Prostate gland (tissue), 2 donors: ENCODE measurements around the gene TBCCD1. TPM values are rescaled to one million over a fixed set of nuclear protein-coding genes. Genes with fewer than 3 reads are reported as not detected.
"Not testable (repeated sequence)": the region's sequence is repeated elsewhere in the genome, so short reads cannot be mapped to it uniquely, and the experiment has no call there.

Experiments
- DNase-seq: peaks from one replicate; pipeline ENCODE4 v3.0.0-alpha.2; 2019; ENCODE audit warnings: low spot score
- H3K27ac ChIP-seq, 2 donors: fragments of 200-600 bp; sonication (generic); 2 replicates each; pipeline ENCODE4 v1.5.1; 2017 to 2019
- H3K27me3 ChIP-seq: fragments of 200-600 bp; sonication (generic); replicated peaks from 2 replicates; pipeline ENCODE4 v1.5.1; 2019; ENCODE audit not compliant: insufficient read depth
- H3K36me3 ChIP-seq, 2 donors: fragments of 200-600 bp; sonication (generic); 1 replicate in 1 of 2; 2 replicates in 1 of 2; pipeline versions ENCODE4 v1.5.1 to v1.8.1; 2017 to 2019
- H3K4me1 ChIP-seq: fragments of 200-600 bp; sonication (generic); replicated peaks from 2 replicates; pipeline ENCODE4 v1.5.1; 2019
- H3K4me3 ChIP-seq, 2 donors: fragments of 200-600 bp; sonication (generic); 2 replicates each; pipeline ENCODE4 v1.5.1; 2017 to 2019
- H3K9me3 ChIP-seq: fragments of 200-600 bp; sonication (generic); 2 replicates; pipeline ENCODE4 v1.5.1; 2017
- POLR2A ChIP-seq: fragments of 450-650 bp; IDR thresholded peaks from one replicate; pipeline ENCODE4 v1.6.1; 2016; ENCODE audit warnings: antibody characterized with exemption, mild to moderate bottlenecking
- POLR2AphosphoS5 ChIP-seq: sonication (generic); formaldehyde crosslinking; IDR thresholded peaks from one replicate; pipeline ENCODE4 v1.6.1; 2017; ENCODE audit warnings: antibody characterized with exemption
- WGBS: methylation state at CpG from one replicate; pipeline ENCODE4 v1.1.5; 2018; 5-methylcytosine and 5-hydroxymethylcytosine counted together
- intact Hi-C: fragments of 100-400 bp; cut with DNase I; formaldehyde crosslinking; loops from one replicate; pipeline ENCODE4 v1.14.2; 2022
- total RNA-seq, 2 donors: library from RNA; depleted of rRNA; stranded (reverse); fragments of >200 nt; gene quantifications; one replicate each; pipeline ENCODE4 v1.1.0, GENCODE V29; 2016
- TF ChIP-seq, protein P1 (sequence below), 4 experiments: fragments of 200-600 bp in 2 of 4; fragments of 450-650 bp in 2 of 4; sonication (generic) in 2 of 4; IDR thresholded peaks; 1 replicate in 3 of 4; 2 replicates in 1 of 4; pipeline ENCODE4 v1.5.1; 2016 to 2019; ENCODE audit warnings: antibody characterized with exemption in 4 of 4, mild to moderate bottlenecking in 2 of 4, moderate library complexity in 2 of 4

The TBCCD1 gene
- total RNA-seq, 2 donors from 2014 or later: 10.4 to 26.0 TPM

DNA sequence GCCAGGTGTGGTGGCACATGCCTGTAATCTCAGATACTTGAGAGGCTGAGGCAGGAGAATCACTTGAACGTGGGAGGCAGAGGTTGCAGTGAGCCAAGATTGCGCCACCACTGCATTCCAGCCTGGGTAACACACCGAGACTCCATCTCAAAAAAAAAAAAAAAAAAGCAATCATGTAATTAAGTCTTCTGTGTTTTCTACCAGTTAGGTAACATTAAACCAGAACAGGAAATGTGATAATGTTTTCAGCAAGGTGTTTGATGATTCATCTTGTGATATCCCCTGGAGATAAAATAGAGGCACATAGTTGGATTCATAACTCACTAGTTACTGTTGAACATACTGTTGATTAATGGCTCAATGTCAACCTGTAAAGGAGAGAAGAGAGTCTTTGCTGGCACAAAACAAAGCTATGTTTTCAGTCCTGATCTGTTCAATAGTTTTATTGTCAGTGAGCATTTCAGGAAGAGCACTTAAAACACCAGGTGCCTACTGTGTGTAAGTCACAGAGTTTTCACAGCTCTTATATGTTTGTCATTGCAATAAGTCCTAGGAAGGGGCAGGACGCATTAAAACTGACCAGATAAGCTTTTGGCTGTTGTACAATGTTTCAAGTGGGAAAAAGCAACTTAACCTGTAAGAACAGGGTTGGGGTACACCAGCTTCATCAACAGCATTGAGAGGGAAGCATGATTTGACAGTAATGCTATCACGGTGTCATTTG is 22.9 kb upstream of the TBCCD1 start:
- intact Hi-C loops: no loop called here
- H3K27ac ChIP-seq: no peak overlapping the region
- H3K4me3 ChIP-seq: no peak overlapping the region
- WGBS: 56% methylated on average over 5 of the region's 5 CpGs
- H3K36me3 ChIP-seq: no peaks in the 10 kb centered on the region
- no peaks in the 10 kb centered on the region for H3K27me3 ChIP-seq
- no peak for DNase-seq
- no peaks in the 10 kb centered on the region for H3K4me1 ChIP-seq
- no peaks in the 10 kb centered on the region for H3K9me3 ChIP-seq
- TF ChIP-seq POLR2A: no peak
- TF ChIP-seq, protein P1, sequence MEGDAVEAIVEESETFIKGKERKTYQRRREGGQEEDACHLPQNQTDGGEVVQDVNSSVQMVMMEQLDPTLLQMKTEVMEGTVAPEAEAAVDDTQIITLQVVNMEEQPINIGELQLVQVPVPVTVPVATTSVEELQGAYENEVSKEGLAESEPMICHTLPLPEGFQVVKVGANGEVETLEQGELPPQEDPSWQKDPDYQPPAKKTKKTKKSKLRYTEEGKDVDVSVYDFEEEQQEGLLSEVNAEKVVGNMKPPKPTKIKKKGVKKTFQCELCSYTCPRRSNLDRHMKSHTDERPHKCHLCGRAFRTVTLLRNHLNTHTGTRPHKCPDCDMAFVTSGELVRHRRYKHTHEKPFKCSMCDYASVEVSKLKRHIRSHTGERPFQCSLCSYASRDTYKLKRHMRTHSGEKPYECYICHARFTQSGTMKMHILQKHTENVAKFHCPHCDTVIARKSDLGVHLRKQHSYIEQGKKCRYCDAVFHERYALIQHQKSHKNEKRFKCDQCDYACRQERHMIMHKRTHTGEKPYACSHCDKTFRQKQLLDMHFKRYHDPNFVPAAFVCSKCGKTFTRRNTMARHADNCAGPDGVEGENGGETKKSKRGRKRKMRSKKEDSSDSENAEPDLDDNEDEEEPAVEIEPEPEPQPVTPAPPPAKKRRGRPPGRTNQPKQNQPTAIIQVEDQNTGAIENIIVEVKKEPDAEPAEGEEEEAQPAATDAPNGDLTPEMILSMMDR (IDR thresholded peaks at IDR 0.05): no peak
- TF ChIP-seq POLR2AphosphoS5: no peak

DNA sequence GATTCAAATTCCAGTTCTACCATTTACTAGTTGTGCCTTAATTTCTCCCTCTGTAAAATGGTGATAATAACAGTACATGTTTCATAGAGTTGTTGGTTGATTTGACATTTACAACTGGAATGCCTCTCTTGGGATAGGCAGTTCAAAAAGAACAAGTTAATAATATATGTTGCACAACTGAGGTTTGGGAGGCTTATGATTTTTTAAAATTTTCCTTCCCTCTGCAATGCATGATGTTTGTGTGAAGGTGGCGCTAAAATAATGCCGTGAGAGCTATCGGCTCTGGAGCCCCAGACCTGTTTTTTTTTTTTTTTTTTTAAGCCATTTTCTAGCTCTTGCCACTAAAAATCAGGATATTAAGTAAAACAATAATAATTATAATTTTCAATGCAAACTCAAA is 22.0 kb upstream of the TBCCD1 start:
- Histone ChIP-seq H3K36me3 (no peaks in the 10 kb centered on the region), H3K4me1 (no peaks in the 10 kb centered on the region), H3K4me3 (no peak overlapping the region), H3K27ac (no peak overlapping the region), H3K27me3 (no peaks in the 10 kb centered on the region), H3K9me3 (no peaks in the 10 kb centered on the region)
- WGBS: 37% methylated on average over 3 of the region's 3 CpGs
- DNase-seq: no peak
- intact Hi-C loops: no loop called here
- TF ChIP-seq POLR2AphosphoS5 (no peak), POLR2A (no peak)
- TF ChIP-seq, protein P1 (IDR thresholded peaks at IDR 0.05): no peak

DNA sequence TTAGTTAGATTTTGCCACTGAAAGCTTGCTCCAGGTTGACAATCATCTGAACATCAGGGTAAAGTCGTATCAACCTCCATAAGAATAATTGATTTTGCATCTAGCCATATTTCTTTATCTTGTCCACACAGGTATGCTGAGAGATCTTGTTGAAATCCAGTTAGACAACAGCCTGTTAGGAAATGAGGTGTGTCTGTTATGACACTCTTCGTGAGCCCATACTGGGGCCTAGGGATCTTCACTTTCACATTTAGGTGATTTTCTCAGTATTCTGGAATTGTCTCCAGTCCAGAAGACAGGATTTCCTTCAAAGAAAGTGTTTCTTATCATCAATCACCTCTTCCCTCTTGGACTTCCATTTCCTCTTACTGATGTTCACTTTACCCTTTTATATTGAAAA is 21.5 kb upstream of the TBCCD1 start:
- DNase-seq: no peak
- Histone ChIP-seq H3K27me3 (no peaks in the 10 kb centered on the region), H3K4me1 (no peaks in the 10 kb centered on the region), H3K9me3 (no peaks in the 10 kb centered on the region), H3K36me3 (no peaks in the 10 kb centered on the region), H3K27ac (no peak overlapping the region), H3K4me3 (no peak overlapping the region)
- TF ChIP-seq POLR2A (no peak), POLR2AphosphoS5 (no peak)
- TF ChIP-seq, protein P1 (IDR thresholded peaks at IDR 0.05): no peak
- 58% methylated on average over 2 of the region's 2 CpGs for WGBS
- intact Hi-C loops: no loop called here

DNA sequence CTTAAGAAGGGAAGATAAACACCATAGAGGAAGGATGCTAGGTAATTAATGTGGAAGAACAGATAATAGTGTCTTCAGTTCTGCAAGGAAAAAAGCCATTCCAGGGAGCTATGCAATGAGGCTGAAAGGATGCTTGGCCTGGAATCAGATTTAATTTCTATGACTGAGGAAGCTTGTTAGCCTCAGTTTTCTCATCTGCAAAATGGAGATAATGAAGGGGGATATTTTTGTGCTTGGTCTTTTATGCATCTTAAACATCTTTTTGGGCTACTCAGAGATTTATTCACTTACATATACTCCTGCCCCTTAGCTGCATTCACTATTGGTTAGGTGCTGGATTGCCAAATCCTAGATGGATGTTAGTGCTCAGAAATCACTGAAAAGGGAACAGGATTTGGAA is 20.0 kb upstream of the TBCCD1 start:
- intact Hi-C loops: no loop called here
- TF ChIP-seq, protein P1 (IDR thresholded peaks at IDR 0.05): no peak
- TF ChIP-seq POLR2AphosphoS5 (no peak), POLR2A (no peak)

DNA sequence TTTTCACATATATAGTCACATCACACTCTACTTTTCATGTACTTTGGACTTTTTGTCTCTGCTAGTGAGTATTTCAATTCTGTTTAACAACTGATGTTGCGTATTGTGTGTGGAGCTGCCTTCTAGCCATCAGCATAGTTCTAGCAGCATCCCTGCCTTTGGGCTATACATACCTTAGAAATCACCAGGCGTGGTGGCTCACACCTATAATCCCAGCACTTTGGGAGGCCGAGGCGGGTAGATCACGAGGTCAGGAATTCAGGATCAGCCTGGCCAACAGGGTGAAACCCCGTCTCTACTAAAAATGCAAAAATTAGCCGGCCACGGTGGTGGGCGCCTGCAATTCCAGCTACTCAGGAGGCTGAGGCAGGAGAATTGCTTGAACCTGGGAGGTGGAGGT is 19.1 kb upstream of the TBCCD1 start:
- H3K36me3 ChIP-seq, H3K9me3 ChIP-seq, H3K27ac ChIP-seq, DNase-seq, H3K27me3 ChIP-seq, H3K4me3 ChIP-seq, intact Hi-C loops, H3K4me1 ChIP-seq: not testable (repeated sequence)
- 84% methylated on average over 9 of the region's 9 CpGs for WGBS

More for the DNA sequence above, 20.0 kb upstream of the TBCCD1 start:
- no peaks in the 10 kb centered on the region for H3K36me3 ChIP-seq
- H3K4me3 ChIP-seq: no peak overlapping the region
- no peak for DNase-seq
- no peaks in the 10 kb centered on the region for H3K27me3 ChIP-seq
- no peaks in the 10 kb centered on the region for H3K9me3 ChIP-seq
- H3K27ac ChIP-seq: no peak overlapping the region
- no peaks in the 10 kb centered on the region for H3K4me1 ChIP-seq
